Measurements from ENCODE around the gene BMI1. TPM values are rescaled to one million over a fixed set of nuclear protein-coding genes. Genes with fewer than 3 reads are reported as not detected.
"Not testable (repeated sequence)": the region's sequence is repeated elsewhere in the genome, so short reads cannot be mapped to it uniquely, and the experiment has no call there.

The BMI1 gene
- total RNA-seq, 1 donor from 2014 or later: 63.5 TPM

DNA sequence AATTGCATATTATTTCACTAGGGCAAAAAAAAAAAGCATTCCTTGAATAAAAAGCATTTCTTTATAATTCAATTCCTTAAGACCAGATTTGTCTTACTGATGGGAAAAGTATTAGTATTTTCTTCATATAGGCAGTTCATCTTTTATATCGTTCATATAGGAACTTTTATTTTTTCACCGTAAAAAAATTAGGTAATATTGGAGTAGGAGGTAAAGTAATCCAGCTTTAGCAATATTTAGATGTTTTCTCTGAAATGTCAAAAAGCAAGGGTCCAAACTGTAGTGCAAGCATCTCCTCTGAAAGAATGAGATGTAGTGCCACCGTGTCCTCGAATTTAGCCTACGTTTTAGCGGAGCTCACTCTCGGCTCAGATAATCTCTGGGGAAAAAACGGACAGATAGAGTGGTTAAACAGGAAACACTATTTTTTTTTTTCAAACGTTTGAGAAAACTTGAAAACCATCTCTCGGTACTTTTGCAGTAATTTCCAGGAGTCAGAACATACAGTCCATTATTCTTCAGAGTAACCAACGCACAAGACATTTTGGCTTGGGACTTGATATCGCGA is 18.9 kb downstream of the BMI1 start:
- no peak for DNase-seq

DNA sequence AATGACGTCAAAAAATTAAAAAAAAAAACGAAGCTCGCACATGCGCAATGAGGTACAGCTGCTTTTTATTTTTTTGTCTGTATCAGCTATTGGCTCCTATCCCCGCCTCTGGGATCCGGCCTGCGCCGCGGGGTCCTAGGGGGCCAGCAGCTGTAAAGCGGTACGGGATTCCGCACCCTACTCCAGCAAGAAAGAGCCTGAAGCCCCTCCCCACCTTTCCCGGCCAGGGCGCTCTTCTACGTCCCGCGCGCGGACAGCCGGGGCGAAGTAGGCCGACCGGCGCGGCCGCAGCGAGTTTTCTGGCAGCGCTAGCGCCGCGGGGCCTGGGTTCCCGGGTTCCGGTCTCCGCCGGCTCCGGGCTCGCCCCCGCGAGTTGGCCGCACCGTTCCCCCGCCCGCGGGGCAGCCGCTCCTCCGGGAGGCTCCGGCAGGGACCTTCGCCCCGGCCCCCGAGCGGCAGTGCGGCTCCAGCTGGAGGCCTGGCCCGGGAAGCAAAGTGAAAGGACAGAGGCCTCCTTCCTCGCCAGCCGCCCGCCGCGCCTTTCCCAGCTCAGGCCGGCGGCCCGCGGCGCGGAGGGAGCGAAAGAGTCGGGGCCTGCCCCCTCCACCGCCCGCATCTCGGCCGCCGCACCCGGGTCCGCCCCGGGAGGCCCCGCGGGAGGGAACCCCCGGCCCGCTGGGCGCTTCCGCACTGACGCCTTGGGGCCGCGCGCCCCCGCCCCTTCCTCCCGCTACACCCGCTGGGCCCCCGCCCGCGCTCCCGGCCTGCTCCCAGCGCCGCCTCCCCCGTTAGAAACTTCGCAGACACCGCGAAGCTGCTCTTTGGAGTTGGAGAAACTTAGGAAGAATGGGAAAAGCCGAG is 19.7 kb downstream of the BMI1 start:
- peak; percentile 93 for DNase-seq

DNA sequence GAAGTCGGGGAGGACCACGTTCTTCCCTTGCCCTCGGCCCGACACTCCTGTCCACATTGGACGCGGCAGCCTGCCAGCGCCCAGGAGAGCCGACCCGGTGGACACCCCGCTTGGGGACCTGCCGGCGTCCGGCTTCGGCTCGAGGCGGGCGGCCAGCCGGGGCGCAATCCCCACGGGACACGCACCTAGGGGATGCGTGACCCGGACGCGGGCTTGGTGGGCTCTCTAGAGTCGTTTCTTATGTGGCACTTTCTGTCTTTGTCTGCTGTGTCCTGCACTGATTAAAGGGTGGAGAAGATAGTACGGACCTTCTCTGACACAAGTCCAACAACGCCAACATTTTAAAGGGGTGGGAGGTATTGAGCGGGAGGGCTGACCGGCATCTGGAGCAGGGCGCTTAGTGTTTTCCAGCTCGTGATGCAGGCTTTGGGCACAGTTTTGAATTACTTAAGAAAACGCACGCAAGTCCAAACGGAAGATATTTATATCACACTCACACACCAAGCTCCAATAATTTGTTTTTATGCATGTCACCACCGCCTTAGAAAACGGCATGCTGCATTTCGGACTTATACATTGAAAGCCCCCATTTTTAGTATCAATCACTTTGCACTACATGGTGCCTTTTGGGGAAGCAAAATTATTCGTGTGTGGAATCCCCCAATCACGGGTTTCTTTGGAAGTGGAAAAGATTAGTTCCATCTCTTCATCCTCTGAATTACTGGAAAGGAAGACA is 20.5 kb downstream of the BMI1 start:
- DNase-seq: peak; percentile 58

DNA sequence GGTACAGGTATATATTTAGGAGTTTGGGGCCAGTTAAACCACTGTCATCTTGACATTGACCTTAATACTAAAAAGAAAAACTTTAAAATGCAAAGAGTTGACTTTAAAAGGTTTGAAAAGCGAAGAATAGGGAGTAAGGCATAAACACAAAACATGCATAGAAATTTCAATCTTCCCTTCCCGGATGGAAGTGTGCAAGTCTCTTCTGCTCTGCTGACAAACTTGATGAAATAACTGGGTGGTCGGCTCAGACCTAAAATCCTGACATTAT is 21.0 kb downstream of the BMI1 start:
- peak; percentile 31 for DNase-seq

DNA sequence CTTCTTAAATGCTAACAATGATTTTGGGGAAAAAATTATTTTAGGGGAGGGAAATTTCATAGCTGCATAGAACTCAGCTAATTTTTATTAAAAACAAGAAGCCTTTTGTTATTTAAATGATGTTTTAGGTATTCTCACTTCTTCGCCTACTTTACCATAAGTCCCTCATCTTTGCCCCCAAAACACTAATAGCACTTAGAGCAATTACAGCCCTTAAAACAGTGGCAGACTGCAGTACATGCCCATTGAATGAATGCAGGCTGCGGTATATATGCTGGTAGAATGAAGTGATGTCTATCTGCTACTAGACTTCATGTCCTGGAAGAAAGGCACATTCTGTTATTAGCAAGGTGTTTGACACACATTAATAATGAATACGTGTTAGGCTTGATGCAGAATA is 21.5 kb downstream of the BMI1 start:
- DNase-seq: peak; percentile 48

DNA sequence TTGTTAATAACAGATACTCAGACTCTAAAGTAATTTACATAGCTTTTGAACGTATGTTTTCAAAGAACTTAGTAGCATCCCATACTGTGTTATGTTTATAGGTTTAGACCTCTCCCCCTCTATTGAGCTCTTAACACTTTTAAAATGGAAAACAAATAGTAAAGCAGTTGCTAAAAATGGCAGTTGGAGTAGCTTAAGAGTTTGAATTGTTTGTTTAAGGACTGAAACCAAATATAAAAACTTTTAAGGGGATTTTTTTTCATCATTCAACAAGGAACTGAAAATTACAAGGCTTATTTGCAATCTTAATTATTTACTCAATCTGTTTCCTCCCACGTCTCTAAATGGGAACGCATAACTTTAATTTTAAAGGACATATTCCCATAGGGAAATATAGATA is 22.8 kb downstream of the BMI1 start:
- peak; percentile 38 for DNase-seq

DNA sequence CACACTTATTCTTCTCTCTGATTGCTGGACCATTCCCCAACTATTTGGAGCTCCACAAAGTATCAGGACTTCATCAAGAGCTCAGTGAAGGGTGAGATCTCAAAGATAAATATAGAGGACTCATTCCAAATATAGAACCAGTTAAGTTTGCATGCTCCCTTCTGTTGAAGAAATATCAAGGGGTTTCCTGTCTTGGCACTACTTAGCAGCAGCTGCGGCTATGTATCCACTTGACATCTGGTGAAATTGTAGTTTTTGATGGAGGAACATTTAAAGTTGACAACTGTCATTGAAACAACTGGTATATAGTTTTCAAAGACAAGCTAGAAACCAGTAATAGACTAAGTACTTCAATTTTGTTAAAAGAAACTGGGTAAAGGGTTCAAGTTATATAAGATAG is 23.4 kb downstream of the BMI1 start:
- peak; percentile 56 for DNase-seq

DNA sequence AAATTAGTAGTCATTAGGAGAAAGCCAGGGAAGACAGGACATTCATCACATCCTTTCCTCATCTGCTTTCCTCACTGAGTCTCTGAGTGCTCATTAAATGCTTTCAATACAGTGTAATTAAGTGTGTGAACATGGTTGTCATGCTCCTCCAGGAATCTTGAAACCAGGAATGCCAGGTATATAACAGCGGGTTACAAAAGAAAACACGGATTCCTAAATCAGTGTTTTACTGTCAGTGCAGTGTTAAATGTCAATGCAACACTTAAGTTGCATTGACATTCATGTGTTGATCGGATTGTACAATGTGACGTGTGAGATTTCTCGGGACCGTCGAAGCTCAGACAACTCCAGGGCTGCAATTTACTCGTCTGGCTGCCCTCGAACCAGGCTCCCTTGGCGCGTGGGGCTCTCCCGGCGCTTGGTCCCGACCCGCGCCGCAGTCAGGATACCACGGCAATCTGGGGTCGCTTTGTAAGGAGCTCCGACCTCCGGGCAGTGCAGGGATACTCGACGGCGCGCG is 23.9 kb downstream of the BMI1 start:
- peak; percentile 31 for DNase-seq

DNA sequence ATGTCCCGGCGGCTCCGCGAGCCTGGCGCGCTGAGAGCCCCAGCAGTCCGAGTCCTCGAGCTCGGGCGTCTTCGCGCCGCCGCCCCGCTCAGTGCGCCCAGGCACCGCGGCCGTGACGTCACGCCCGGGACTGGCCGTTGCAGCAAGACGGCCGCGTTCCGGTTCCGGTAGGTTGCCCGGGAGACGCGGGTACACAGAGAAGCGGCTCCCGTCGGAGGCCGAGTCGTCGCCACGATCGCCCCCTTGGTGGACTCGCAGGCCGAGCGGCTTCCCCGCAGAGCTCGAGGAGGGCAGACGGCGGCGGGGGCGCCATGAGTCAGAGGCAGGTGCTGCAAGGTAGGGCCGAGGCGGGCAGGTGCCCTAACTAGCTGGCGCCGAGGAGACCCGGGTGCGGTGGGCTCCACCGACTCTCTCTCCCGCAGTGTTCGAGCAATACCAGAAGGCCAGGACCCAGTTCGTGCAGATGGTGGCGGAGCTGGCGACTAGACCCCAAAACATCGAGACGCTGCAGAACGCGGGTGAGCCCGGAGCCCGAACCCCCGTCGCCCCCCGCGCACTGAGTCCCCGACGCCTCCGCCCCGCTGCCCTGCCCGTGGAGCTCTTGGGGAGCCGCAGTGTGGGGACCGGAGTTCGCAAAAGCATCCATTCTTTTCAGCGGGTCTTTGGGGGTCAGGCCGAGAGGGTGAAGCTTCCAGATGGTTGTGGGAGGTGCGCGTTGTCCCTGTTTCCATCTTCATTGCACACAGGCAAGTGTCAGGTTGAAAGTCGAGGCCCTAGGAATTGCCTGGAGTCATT is 24.6 kb downstream of the BMI1 start, which contains the start of gene SPAG6:
Gene SPAG6 (plus strand): TSS at position 196 of the 795 bp plus-strand sequence. CDS start 116 bp downstream, at position 312.
- peak; percentile 28 for DNase-seq

DNA sequence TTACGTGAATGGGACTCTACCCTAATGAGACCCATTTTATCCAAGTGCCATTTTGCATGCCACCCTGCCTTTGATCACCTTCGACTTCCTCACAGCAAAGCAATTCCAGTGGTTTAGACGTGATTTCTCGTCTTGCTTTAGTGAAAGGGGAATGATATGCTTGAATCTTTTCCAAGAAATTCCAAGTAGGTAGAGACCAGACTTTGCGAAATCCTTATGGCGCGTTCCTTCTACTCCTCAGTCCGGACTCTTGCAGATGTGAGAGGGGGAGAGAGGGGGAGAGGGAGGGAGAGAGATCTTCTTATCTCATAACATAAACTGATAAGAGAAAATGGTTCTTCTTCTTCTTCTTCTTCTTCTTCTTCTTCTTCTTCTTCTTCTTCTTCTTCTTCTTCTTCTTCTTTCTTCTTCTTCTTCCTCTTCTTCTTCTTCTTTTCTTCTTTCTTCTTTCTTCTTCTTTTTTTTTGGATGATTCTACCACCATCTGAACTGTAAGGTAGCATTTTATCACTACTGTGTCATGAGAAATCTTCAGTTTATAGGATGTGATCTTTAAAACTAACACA is 25.3 kb downstream of the BMI1 start:
- no peak for DNase-seq

DNA sequence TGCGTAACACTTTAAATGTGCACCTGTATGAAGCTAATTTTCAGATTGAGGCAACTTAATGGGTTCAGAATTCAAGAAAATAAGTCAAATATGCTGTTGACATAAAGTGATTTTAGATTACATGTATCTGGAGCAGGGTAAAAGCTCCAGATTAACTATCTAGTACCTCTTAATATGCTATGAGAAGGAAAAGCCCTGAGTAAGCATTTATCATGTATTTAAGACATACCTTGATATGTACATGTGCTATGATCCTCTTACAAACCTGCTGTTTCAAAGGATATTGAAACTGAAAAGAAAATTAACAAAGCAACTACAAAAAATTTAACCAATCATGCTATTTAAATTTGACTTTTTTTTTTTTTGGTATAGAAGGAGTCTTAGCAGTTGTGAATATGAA is 28.9 kb downstream of the BMI1 start:
- no peak for DNase-seq

DNA sequence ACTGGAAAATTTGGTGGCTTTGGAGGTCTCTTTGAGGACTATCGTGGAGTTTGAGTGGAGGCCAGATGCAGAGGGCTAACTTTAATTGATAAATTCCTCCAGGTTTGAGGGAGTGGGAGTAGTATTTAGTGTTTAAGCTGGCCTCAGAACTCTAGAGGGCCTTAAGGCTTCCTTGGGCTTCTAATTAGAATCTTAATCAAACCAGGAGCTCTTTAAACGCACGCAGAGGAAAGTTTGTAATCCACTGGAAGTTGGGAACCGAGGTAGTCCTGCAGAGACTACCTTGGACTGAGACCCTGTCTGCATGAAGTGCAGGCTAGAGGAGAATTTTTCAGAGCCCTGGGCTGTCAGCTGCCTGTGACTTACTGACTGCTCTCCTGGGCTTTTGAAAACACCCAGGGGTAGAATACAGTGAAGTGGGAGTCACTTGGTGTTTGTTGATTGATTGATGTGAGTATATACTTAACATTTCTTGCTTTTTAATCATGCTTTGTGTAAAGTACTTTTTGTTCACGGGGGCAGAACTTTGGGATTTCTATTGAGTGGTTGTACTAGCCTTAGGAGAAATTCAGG is 30.3 kb downstream of the BMI1 start:
- no peak for DNase-seq

DNA sequence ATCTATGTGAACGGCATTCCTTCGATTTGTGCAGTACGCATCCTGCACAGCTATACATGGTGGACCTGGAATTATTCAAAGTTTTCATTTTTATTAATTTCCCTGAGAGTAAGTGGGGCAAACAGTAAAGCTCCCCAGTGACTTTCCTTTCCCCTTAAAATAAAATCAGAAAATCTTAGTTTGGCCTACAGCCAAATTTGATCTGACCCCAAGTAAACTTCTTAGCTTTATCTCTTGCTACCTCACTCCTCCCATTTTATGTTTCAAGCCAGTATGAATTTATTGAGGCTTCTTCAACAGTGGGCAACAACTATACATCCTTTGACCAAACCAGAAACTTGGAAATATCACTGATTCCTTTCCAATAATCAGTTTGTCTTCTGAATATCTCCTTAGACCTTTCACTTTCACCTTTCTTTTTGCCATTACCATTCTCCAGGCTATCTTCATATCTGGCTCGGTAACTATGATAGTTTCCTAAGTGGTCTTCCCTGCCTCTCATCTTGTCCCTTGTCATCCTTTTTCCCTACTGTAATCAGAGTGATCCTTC is 35.5 kb downstream of the BMI1 start:
- no peak for DNase-seq

DNA sequence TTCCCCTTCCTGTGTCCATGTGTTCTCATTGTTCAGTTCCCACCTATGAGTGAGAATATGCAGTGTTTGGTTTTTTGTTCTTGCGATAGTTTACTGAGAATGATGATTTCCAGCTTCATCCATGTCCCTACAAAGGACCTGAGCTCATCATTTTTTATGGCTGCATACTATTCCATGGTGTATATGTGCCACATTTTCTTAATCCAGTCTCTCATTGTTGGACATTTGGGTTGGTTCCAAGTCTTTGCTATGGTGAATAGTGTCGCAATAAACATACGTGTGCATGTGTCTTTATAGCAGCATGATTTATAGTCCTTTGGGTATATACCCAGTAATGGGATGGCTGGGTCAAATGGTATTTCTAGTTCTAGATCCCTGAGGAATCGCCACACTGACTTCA is 36.9 kb downstream of the BMI1 start:
- not testable (repeated sequence) for DNase-seq

DNA sequence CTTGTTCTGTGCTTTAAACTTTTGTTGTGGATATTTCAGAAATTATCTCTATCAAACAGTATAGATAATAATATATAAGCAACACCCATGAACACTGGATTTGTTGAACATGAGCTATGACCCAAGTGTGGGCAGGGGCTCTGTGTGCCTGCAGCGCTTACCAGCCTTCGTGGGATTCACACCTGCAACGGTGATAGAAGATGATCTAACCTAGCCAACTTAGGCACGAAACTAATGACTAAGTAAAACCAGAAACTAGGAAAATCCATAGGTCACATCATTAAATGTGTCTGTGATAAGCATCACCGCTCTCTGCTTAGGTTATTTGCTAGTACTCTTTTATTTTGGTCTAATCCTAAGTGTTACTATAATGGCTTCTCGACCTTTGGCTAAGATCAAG is 42.4 kb downstream of the BMI1 start:
- no peak for DNase-seq

DNA sequence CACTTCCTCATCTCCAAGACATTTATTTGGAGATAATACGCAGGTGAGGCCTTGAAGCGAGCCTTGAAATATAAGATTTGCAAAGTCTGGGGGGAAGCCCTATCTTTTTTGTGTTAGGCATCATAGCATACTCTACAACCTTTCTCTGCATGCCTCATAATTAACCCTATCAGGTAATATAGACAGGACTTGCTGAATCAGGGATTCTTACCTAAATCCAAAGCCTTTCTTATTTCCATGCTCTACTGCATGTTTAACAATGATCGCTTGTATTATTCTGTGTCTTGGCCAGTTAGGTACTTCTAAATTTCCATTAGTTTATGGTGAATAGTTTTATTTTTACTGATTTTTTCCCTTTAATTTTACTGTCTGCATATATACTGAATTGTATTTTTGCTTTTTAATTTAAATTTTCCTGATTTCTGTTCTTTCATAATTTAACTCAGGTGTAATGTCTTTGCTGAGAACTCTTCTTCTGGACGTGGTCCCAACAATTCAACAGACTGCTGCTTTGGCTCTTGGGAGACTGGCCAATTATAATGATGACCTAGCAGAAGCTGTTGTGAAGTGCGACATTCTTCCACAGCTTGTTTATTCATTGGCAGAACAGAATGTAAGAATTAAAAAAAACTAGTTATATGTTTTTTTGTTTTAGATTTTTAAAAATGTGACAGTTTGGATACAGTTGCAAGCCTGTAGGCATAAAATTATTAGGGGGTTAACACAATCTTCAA is 43.7 kb downstream of the BMI1 start:
- DNase-seq: no peak

DNA sequence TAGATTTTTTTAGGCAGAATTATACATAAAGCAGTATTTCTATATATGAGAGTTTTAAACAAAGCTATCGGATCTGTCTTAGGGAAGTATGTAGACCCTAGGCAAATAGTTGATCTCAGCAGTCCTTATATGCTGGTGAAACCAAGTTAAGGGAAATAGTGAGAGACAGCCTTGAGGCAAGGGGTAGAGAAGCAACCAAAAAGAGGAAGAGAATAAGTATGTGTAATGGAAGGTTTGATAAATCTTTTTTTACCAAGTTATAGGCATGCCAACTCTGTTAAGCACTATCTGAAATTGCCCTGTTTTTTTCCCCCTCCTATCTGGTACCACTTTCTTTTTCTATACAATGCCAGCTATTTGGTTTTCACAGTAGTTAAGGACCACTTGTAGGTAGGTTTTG is 44.3 kb downstream of the BMI1 start:
- DNase-seq: no peak

DNA sequence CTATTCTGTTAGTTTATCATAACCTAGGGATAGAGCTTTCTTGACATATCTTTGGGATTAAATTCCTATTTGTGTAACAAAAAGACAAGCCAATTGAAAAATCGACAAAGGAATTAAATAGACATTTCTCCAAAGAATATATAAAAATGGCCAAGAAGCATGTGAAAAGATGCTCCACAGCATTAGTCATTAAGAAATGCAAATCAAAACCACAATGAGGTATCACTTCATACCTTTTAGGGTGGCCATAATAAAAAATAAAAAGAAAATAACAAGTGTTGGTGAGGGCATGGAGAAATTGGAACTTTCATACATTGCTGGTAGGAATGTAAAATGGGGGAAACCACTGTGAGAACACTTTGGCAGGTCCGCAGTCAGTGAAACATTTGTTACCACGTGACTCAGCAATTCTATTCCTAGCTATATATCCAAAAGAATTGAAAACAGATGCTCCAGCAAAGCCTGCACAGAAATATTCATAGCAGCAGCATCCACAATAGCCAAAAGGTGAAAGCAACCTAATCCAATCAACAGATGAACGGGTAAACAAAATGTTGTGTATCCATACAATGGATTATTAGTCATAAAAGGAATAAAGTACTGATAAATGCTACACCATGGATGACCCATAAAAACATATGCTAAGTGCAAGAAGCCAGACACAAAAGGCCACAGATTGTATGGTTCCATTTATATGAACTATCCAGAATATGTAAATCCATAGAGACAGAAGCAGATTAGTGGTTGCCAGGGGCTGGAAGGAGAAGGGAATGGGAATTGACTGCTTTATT is 44.9 kb downstream of the BMI1 start:
- no peak for DNase-seq

DNA sequence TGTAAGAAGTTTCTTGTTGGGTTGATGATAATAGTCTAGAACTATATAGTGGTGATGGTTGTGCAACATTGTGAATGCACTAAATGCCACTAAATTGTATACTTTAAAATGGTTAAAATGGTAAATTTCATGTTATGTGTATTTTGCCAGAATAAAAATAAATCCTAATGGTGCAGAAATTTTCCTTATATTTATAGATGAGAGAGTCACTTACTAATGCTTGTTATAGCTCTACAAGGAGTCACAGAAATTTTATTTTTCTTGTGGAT is 45.5 kb downstream of the BMI1 start:
- DNase-seq: no peak

DNA sequence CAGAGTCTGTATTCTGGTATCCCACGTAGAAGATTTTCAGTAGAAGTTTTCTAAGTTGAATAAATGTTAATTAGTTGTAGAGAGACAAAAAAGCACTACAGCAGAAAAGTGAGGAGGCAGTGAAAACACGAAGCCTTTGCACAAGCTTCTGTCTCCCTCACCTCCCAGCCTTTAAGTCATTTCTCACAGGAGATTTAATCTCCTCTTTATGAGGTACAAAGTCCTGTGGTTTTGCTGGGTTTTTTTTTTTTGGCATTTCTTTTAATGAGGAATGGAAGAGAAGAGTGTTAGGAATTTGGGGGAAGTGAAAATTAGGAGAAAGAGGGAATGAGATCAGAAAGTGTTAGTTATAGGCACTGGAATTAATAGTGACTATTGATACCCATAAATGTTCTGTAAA is 45.9 kb downstream of the BMI1 start:
- no peak for DNase-seq

Measured in tongue (tissue), 2 donors.